ENCODE measurements around the gene RNF152.

RNF152 gene

DNA sequence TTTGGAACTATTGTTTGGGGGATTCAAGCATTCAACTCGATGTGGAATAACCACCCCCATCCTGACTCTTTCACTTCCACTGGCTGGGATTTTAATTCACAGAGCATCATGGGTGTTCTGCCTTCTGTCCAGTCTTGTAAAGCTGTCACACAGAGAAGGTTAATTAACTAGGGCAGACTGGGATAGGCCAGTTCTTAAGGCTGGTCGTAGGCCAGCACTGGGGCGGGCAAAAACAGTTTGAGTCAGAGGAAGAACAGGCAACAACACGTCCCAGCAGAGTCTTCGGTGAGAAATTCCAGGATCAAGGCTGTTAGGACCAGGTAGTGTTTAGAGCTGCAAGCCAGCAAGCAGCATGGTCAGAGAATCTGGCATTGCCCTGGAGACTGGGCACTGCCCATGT is 4.0 kb upstream of the RNF152 start:
- DNase-seq (ENCODE audit: low read depth) = peak; percentile 24

DNA sequence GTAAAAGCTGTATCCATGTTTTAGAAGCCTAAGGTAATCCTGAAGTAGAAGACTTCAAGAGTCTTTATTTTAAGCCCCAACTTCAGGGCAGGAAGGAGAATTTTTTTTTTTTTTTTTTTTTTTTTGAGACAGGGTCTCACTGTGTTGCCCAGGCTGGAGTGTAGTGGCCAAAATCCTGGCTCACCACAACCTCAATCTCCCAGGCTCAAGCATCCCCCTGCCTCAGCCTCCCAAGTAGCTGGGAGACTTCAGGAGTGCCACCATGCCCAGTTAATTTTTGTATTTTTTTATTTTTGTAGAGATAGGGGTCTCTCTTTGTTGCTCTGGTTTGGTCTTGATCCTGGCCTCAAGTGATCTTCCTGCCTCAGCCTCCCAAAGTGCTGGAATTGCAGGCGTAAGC is 3.3 kb upstream of the RNF152 start:
- in situ Hi-C loops (cut with HindIII; ENCODE audit: low sequenced_read_pairs) = no loop called here
- TF ChIP-seq, protein P1, sequence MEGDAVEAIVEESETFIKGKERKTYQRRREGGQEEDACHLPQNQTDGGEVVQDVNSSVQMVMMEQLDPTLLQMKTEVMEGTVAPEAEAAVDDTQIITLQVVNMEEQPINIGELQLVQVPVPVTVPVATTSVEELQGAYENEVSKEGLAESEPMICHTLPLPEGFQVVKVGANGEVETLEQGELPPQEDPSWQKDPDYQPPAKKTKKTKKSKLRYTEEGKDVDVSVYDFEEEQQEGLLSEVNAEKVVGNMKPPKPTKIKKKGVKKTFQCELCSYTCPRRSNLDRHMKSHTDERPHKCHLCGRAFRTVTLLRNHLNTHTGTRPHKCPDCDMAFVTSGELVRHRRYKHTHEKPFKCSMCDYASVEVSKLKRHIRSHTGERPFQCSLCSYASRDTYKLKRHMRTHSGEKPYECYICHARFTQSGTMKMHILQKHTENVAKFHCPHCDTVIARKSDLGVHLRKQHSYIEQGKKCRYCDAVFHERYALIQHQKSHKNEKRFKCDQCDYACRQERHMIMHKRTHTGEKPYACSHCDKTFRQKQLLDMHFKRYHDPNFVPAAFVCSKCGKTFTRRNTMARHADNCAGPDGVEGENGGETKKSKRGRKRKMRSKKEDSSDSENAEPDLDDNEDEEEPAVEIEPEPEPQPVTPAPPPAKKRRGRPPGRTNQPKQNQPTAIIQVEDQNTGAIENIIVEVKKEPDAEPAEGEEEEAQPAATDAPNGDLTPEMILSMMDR (IDR thresholded peaks at IDR 0.05; ENCODE audit: low read depth, low read length, missing control alignments) = no peak
- H3K4me3 ChIP-seq (ENCODE audit: low read depth, low read length) = no peak overlapping the region
- DNase-seq (ENCODE audit: low read depth) = no peak

More for the DNA sequence above, 4.0 kb upstream of the RNF152 start:
- H3K4me3 ChIP-seq (ENCODE audit: low read depth, low read length) = no peak overlapping the region
- in situ Hi-C loops (cut with HindIII; ENCODE audit: low sequenced_read_pairs) = no loop called here
- TF ChIP-seq, protein P1 (IDR thresholded peaks at IDR 0.05; ENCODE audit: low read depth, low read length, missing control alignments) = no peak

DNA sequence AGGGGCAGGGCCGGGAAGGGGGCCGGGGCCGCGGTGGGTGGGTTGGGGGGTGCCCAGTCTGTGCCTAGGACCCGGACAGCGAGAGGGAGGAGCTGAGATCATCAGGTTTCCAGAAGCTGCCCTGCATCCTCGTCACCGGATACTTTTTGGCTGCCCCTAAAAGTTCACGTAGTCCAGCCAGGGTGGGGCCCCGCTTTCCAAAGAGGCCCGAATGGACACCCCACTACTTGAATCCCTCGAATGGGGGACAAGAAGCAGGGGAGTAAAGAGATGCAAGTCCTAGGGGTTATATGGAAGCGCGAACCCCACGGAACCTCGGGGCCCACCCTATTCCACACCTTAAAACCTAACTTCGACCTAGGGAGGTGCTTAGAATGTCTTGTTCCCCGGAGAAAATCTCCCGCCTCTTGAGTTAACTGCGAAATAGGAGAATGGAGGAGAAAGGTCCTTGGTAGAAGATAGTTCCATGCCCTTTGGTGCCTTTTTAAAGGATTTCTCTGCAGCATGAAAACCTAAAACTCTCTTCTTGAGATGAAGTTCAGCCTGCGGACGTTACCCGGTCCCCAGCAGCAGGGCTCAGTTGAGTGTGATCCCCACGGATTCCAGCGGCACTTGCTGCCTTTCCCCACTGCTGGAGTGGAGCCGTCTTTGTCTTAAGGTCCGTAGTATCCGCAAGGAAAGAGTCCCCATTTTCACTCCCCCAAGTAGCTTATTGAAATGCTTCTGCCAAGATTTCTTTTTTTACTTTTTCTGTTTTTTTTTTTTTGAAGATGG is 2.1 kb upstream of the RNF152 start:
- TF ChIP-seq, protein P1 (IDR thresholded peaks at IDR 0.05; ENCODE audit: low read depth, low read length, missing control alignments) = no peak
- peak overlapping the region; percentile 78 for H3K4me3 ChIP-seq (ENCODE audit: low read depth, low read length)
- in situ Hi-C loops (cut with HindIII; ENCODE audit: low sequenced_read_pairs) = no loop called here
- no peak for DNase-seq (ENCODE audit: low read depth)

DNA sequence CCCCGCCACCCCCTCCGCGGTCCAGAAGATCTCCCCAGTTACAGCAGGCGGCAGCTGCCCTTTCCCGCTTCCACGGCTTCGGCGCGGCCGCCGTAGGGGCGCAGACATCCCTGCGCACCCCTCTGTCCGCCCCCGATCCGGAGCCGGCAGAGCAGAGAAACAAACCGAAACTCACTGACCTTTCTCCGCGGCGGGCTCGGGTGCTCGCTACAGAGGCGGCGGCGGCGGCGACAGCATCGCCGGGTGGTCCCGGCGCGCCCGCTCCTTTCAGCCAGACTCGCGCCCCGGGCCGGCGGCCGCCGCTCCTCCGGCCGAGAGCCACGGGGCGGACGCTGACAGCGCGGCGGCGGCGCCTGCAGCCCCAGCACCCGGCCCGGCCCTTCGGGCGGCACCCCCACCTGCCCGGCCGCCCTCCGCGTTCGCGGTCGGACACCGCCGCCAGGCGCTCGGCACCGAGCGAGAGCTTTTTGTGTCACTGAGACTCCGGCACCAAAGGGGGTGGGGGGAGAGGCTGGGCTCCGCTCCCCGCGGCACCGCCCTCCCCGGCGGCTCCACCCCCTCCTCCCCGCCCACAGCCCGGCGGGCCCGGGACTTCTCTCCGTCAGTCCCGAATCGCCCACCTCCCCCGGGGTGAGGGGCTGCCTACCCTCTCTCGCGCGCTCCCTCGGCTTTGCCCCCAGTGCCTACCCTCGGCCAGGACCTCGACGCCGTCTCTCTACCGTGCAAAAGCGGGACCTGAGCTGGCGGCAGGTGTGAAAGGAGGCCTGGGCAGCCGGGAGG is 1.4 kb upstream of the RNF152 start:
- TF ChIP-seq, protein P1 (IDR thresholded peaks at IDR 0.05; ENCODE audit: low read depth, low read length, missing control alignments) = no peak
- in situ Hi-C loops (cut with HindIII; ENCODE audit: low sequenced_read_pairs) = no loop called here
- no peak for DNase-seq (ENCODE audit: low read depth)
- peak overlapping the region; percentile 78 for H3K4me3 ChIP-seq (ENCODE audit: low read depth, low read length)

DNA sequence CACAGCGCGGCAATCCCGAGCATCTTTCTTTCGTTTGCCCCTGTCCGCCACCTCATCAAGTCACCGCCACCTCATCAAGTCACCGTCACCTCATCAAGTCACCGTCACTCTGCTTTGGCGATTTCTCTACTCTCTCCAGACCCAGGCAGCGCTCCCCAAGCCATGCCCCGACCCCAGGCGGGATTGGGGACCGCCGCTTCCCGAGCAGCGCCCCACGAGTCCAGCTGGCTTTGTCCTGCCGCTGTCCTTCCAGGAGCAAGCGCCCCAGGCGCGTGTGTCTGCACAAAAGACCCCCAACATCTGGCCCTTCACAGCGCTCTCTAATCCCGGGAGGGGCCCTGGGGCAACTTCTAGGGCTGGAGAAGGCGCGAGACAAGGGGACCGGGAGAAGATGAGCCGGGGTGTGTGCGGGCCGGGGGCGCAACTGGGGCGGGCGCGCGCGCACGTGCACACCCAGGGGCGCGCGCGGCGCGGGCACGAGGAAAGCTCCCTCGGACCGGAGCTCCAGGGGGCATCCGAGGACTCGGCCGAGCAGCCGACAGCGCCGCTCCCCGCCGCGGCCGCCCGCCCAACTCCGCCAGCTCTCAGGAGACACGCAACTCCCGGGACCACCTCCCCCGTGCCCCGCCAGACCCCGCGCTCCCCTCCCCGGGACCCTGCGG is 633 bp upstream of the RNF152 start:
- in situ Hi-C loops (cut with HindIII; ENCODE audit: low sequenced_read_pairs) = no loop called here
- TF ChIP-seq, protein P1 (IDR thresholded peaks at IDR 0.05; ENCODE audit: low read depth, low read length, missing control alignments) = no peak
- no peak for DNase-seq (ENCODE audit: low read depth)
- peak overlapping the region; percentile 78 for H3K4me3 ChIP-seq (ENCODE audit: low read depth, low read length)

DNA sequence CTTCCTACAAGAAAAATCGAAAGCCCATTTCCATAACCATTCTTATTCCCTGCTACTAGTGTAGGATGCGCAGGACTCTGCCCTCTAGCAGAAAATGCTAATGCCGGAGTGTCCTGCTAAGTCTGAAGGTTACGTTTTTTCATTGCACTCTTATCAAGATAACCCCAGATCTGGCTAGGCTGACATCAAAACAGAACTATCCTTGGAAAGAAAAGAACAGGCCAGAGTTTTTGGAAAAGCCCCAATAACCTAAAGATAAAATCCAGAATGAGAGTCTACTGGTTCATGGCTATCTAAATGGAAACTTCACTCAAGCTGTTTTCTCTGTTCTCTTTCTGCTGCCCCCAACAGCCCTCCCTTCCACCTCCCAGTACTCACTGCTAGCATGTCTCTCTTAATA is 913 bp downstream of the RNF152 start:
- no peak for DNase-seq (ENCODE audit: low read depth)
- TF ChIP-seq, protein P1 (IDR thresholded peaks at IDR 0.05; ENCODE audit: low read depth, low read length, missing control alignments) = no peak
- in situ Hi-C loops (cut with HindIII; ENCODE audit: low sequenced_read_pairs) = no loop called here
- H3K4me3 ChIP-seq (ENCODE audit: low read depth, low read length) = no peak overlapping the region
